ENCODE measurements around the gene KIAA1217.

DNA sequence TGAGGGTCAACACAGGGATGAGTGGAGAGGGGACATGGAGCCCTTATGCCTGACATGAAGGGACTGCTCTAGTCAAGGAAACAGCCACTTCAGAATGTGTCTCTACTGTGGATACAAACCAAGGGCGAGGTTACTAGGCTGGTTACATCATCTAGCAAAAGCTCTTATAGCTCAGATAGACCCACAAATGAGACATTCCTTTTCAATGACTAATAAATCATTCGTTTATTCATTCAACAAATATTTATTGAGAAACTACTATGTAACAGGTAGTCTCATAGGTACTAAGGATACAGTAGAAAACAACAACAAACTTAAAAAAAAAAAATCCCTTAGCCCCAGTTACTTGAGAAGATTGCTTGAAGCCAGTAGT, 219.5 kb downstream of the KIAA1217 start:
- TF ChIP-seq, protein P1, sequence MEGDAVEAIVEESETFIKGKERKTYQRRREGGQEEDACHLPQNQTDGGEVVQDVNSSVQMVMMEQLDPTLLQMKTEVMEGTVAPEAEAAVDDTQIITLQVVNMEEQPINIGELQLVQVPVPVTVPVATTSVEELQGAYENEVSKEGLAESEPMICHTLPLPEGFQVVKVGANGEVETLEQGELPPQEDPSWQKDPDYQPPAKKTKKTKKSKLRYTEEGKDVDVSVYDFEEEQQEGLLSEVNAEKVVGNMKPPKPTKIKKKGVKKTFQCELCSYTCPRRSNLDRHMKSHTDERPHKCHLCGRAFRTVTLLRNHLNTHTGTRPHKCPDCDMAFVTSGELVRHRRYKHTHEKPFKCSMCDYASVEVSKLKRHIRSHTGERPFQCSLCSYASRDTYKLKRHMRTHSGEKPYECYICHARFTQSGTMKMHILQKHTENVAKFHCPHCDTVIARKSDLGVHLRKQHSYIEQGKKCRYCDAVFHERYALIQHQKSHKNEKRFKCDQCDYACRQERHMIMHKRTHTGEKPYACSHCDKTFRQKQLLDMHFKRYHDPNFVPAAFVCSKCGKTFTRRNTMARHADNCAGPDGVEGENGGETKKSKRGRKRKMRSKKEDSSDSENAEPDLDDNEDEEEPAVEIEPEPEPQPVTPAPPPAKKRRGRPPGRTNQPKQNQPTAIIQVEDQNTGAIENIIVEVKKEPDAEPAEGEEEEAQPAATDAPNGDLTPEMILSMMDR (IDR thresholded peaks at IDR 0.05) = no peak
- no peak for TF ChIP-seq POLR2A (IDR thresholded peaks at IDR 0.05)

Data from lower leg skin (tissue), 3 donors.